Stimulated activated CD4-positive, alpha-beta T cell treated with anti-CD3 and anti-CD28 coated beads, Interleukin-12 subunit alpha, Interleukin-12 subunit beta, amount 100 ng/mL, for 48 hours (primary cell): ENCODE measurements around the gene ALDOA.
"Not testable (repeated sequence)": the region's sequence is repeated elsewhere in the genome, so short reads cannot be mapped to it uniquely, and the experiment has no call there.

Experiments
- DNase-seq, 3 donors: peaks; one replicate each; pipeline ENCODE4 v3.0.0-alpha.2; 2020; ENCODE audit warnings: low read depth in 2 of 3, low spot score in 1 of 3

The ALDOA gene

DNA sequence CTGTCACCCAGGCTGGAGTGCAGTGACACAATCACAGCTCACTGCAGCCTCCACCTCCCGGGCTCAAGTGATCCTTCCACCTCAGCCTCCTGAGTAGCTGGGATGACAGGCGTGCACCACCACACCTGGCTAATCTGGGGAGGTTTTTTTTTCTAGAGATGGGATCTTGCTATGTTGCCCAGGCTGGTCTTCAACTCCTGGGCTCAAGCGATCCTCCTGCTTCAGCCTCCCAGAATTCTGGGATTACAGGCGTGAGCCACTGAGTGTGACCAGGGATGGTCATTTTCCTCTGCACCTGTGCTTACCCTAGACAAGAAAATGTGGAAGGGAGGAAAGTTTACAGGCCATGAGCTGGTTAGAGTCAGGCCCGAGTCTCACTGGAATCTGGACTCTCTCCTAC is 24.9 kb upstream of the ALDOA start:
- DNase-seq, result not testable (repeated sequence)

DNA sequence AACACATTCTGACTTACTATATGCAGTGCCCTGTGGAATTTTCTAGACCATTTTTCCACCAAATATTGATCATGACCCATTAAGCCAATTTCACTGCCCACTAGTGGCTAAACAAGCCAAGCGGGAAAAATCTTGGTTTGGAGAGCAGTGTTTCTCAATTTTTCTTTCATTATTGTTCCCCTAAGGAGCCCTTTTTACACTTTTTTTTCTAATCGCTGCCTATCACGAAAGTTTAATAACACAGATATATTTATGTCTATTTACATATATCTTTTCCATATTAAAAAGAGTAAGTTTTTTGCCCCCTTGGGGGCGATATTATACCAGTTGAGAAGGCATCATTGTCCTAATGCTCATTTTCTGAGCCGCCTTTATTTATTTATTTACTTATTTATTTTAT is 23.7 kb upstream of the ALDOA start:
- DNase-seq, result no peak

- DNase-seq, result no peak
Observed at GRCh38 chr16:30046178-30046577, 19.4 kb upstream of the ALDOA start.

GRCh38 chr16:30046588-30046987 is 19.0 kb upstream of the ALDOA start:
- DNase-seq, result no peak

GRCh38 chr16:30049871-30050270 is 15.7 kb upstream of the ALDOA start:
- no peak for DNase-seq

DNA sequence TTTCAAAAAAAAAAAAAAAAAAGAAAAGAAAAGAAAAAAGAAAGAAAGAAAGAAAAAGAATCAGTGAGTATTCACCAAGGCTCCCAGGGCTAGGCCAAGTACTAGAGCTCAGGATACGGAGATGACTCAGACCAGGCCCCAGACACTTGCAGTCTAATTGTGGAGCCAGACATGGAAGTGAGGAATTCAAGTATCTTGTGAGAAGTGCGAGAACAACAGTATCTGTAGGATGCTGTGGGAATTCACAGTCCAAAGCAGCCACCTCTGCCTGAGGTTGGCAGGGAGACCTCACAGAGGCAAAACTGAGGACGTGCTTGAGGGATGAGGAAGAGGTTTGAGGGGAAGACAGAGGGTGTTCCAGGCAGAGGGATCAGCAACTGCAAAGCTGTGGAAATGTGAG is 14.0 kb upstream of the ALDOA start:
- no peak for DNase-seq

DNA sequence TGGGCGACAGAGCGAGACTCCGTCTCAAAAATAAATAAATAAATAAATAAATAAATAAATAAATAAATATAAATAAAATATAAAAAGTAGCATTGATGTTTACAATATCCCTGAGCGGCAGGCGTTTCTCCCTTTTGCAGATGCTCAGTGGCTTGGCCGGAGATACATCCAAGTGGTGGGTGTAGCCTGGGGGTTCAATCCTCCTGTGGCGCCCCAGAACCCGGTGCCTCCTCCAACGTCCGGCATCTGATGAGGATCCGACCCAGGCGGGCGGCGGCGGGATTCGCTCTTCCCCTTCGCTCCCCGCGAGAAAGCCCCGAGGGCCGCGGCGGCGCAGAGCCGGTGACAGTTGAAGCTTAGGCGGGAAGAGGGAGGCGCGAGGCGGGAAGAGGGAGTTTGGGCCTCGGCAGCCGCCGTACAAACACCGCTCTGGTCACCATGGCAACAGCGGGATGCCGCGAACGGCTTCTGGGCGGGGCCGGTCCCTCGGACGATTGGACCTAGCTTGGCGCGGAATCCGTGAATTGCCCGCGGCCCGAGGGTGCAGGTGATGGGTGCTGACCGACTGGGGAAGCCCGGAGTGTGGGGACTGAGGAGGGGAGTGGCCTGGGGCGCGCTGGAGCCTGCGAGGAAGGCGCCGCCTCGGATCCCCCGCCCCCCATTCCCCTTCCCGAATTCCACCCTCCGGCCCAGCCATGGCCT is 12.7 kb upstream of the ALDOA start:
- peak; percentile 86 to 94 (median 92) for DNase-seq

- DNase-seq, result no peak
Observed at GRCh38 chr16:30053376-30054015, 12.1 kb upstream of the ALDOA start.

DNA sequence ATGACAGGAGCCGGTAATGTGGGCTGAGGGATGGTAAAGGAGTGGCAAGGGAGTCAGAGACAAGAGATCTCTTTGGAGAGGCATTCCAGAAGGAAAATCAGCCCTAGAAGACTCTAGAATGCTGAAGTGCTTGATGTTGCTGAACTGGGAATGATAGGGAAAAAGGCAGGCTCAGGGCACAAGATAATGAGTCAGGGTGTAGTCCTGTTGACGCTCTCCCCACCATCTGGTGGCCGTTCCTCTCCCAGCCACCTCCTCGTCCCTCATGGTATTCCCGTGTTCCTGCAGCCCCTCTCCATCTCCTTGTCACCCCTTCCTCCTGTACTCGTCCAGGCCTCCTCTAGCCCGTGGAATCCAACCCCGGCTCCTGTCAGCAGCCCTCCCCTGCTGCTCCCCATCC is 11.1 kb upstream of the ALDOA start:
- no peak for DNase-seq

DNA sequence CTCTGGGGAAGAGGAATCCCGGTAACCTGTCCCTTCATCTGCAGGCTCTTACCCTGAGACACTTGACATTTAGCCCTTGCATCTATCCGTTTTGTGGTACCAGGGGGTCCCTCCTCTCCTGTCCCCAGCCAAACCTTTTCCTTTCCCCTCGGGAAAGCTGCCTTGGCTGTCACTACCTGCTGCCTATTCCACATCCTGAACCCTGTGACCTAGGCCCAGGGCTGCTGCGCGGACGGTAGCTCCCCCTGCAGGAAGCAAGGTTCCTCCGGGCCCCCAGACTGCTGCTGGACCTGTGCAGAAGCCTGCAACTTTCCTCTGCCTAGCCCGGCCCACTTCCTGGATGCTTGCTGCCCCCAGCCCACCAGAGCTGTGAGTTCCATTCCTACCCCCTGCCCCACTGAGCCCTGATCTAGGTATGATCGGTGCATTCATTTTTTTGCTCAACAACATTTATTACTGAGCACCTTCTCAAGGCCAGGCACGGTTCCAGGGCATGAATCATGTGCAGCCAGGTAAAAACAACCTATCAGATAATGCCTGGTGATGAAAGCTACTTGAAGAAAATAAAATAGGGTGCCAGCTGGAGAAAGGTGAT is 10.5 kb upstream of the ALDOA start:
- peak in 2 of 3 donors; percentile 57 to 59 for DNase-seq

DNA sequence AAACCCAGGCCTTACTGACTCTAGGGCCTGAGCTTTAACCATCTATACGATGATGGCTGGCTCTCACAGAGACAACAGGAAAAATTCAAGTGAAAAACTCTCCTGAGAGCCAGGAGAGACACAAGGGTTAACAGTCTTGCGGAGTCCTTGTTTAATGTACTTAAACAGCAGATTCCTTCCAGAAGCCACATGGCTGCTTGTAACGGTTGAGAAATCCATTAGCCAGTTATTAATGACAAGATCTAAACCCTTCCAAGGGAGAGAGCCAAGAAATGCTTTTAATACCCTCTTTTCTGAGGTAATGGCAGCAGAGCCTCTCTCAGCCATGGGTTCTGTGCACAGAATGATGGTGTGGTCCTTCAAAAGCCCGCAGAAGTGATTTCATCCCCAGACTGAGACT is 5.2 kb upstream of the ALDOA start:
- DNase-seq, result no peak

DNA sequence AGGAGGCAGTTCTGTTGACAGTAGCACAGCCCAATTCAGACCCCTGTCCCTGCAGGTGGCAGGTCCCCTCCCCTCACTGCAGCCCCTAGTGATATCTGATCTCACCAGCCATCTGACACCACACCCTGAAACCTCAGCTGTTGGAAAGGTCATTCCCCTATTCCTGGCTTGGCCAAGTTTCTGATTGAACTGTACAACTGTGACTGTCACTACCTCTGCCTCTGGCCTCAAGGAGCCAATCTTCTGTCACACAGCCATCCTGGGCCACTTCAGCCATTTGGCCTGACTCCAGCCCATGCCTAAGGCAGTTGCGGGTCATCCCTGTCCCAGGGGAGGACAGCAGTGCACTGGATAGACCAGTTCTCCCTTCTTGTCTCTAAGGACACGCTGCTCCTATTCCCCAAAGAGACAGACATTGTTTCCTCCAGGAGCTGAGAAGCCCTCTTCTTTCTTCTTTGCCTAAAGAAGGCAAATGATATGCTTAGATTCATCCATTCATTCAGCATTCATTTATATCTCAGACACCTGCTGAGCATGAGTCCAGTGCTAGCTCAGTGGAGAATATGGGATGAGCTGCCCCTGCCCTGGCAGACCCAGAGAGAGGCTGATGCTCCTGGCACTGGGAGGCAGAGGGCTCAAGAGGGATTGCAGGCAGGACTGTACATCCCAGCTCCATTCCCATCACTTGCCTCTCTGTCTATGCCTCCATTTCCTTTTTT is 4.6 kb upstream of the ALDOA start:
- DNase-seq, result no peak

GRCh38 chr16:30063278-30063892 is 2.2 kb upstream of the ALDOA start:
- DNase-seq, result no peak

DNA sequence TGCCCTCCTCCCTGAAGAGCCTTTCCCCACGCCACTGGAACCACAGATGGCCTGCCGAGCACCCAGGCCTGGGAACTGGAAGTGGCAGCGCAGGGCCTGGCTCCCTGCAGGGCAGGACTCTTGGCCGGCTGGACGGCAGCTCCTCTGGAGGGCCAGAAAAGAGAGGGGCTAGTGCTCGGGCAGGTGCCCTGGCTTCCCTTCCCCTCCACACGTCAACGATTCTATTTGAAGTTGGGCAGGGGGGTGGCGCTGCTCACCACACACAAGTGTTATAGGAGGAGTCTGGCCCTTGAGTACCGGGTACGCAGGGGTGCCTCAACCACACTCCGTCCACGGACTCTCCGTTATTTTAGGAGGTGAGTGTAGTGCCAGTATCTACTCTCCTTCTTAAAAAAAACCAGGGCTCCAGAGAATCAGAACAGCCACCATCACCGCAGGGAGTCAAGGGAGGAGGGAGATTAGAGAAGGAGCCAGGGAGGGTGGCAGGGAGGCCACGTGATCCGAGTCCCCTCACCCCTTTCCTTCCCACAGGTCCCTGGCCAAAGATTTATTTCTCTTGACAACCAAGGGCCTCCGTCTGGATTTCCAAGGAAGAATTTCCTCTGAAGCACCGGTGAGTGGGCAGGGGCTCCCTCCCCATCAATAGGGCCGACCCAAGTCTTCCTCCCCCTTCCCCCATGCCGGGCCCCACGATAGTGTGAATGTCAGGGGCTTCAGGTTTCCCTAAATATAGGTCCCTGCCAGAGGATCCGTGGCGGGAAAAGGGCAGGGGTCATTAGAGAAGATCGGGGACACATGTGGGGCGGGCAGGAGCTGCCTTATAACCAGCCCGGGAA is 1.4 kb upstream of the ALDOA start:
- DNase-seq, result peak; percentile 57 to 65 (median 63)

GRCh38 chr16:30064729-30065101 is 845 bp upstream of the ALDOA start:
- DNase-seq, result no peak

DNA sequence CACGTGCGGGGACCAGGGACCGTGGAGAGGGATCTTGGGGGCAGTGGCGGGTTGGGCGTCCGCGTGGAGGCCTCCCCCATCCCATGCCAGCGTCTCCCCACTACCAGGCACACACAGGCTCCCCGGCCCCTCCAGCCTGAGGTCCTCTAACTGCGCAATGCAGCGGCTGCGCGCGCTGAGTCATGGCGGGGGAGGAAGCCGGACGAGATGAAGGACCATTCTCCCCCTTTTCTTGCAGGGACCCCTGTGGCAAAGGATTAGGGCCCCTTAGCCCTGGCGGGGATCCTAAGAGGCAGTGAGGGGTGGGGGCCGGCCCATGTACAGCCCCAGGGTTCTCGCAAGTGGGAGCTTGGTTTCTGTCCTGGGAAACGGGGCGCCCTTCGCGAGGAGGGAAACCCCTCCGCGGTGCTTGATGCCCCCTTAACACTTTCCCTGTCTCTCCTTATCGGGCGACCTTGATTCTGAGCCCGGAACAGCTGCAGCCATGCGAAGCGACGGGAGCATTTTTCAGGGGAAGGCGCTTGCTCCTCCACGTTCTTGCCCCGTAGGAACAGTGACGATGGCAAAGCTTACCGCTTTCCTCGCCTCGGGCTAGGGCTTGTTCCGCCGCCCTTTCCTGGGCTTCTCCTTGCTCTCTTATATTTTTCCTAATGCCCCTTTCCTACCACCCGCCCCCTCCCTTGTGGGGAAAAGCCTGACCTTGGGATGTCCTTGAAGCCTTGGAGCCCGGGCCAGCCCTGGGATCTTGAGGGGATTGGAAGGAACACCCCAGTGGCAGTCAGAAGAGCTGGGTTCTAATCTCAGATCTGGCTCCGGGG is 592 bp downstream of the ALDOA start:
- DNase-seq, result peak in 1 of 3 donors; percentile 22

DNA sequence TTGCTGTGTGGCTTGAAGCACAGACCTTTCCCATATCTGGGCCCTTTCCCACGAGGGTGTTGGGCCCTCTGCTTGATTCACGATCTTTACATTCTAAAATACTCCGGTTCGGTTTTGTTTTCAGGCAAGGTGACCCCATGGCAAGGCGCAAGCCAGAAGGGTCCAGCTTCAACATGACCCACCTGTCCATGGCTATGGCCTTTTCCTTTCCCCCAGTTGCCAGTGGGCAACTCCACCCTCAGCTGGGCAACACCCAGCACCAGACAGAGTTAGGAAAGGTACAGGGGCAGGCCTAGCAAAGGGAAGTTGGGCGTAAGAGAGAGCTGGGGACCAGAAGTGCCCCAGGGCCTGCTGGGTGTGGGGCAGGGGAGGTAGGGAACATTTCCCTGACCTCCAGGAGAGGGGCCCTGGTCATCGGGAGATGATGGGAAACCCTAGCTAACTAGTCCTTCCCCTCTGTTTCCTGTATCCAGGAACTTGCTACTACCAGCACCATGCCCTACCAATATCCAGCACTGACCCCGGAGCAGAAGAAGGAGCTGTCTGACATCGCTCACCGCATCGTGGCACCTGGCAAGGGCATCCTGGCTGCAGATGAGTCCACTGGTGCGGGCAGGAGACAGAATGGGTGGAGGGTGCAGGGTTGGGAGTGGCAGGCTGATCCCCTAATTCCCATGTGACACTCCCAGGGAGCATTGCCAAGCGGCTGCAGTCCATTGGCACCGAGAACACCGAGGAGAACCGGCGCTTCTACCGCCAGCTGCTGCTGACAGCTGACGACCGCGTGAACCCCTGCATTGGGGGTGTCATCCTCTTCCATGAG is 1.4 kb downstream of the ALDOA start:
- no peak for DNase-seq

DNA sequence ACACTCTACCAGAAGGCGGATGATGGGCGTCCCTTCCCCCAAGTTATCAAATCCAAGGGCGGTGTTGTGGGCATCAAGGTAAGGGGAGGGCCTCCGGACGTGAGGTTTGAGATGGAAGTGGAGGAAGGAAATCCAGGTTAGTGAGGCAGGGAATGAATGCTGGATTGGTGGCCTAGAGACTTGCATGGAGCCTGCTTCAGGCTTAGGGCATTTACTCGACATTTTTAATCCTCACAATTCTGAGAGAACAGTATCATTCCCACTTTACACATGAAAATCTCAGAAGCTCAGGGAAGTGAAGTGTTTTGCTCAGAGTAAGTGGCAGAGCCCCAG is 2.0 kb downstream of the ALDOA start:
- no peak for DNase-seq

DNA sequence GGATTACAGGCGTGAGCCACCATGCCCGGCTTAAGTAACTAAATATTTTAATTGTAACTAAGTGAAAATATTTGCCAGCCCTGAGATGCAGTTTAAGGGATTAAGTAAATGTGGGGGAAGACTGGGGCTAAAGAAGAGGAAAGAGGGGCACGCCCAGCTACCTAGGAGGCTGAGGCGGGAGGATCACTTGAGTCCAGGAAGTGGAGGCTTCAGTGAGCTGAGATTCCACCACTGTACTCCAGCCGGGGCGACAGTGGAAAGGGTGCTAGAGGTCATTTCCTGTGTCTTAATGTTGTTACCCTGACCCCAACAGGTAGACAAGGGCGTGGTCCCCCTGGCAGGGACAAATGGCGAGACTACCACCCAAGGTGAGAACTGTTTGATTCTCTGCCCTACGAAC is 2.8 kb downstream of the ALDOA start:
- DNase-seq, result no peak
